Measurements from ENCODE around the gene PEMT.

Gene PEMT

DNA sequence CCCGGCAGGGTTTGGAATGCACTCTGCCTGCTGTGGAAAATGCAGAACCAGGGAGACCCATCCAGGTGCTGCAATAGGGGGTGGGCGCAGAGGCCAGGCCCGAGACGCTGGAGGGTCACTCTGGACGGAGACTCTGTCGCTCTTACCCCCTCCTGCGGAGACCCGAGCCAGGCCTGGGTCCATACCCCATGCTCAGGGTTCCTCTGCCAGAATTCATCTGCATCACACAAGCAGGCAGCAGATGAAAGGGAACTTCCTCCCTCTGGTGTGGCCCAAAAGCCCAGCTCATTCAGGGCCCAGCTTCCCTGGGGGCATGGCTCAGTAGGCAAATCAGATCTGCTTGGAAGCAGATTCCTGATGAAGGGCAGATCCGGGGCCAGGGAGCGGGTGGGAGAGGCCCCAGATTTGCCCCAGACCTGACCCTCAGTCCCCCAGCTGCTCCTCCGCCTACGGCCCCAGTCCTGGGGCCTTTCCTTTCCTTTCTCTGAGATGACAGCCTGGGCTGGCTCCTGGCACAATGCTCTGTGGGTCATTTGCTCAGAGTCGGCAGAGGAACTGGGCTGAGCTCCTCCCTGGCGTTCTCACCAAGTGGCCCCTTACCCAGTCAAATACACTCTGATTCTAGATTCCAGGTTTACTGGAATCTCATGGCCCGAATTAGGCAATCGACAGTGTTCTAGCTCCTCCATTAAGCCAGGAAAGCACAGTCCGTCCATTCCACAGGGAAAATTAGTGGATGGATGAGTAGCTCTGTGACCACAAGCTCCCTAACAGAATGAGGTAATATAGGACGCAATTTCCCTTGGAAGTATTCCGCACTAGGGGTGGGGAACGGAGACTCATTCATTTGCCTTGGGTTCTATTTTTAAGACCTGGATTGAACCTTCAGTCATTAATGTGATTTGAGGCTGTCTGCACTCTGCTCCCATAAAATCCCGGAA lies 76.2 kb downstream of the PEMT start:
- peak; percentile 41 for DNase-seq (ENCODE audit: low read depth)

DNA sequence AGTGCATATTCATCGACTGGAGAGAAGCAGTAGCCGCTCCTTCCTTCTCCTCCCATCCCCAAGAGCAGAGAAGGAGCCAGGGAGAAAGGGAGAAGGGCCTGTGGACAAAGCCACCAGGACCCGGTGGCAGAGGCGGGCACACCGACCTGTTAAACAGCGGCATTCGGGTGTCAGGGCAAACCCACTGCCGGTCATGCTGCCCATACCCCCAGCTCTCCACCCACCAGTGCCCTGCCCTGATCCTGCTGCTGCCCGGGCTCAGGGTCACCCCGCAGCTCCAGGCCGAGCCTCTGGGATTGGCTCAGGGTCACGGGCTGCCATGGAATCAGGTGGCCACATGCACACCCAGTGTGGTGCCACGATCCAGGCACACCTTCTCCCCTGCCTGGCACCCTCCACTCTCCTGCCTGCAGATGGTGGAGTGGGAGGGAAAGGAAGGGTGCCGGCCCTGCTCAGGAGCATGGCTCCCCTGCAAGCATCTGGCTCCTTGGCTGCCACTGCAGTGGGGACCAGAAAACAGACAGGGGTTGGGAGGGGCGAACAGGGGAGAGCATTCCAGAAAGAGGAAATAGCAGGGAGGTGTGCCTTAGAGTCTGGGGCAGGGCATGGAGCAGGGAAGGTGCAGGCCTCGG lies 77.0 kb downstream of the PEMT start:
- DNase-seq (ENCODE audit: low read depth): no peak

DNA sequence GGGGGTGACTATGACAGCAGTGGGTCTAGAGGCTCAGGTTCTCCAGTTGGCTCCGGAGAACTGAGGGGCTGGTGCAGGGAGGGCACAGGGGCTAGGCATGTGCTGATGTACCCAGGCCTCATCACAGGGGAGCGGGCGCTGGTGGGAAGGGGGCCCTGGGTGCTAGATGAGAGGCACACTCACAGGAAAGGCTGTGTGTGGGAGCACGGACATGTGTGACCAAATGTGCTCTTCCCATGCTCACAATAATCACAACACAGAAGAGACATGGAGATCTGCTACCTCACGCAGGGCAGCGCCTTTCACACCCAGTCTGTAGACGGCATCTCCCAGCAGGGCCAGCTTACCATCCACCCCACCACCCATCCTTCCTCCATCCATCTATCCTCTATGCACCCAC lies 77.9 kb downstream of the PEMT start:
- no peak for DNase-seq (ENCODE audit: low read depth)

DNA sequence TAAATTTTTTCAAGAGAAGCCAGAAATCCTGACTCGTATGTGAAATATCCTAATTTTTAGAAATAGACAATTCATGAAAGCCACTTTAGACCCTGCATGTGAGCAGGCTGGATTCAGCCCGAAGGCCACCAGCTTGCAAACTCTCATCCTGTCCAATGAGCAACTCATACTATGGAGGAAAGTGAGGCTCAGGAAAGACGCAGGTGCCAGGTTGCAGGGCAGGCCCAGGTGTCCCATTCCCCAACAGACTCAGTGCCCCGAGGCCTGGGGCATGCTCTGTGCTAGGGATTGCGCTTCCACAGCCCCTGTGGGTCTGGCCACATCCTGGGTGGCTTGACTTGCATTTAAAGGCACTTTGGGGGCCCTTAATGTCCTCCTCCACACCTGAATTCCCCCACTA lies 78.6 kb downstream of the PEMT start:
- no peak for DNase-seq (ENCODE audit: low read depth)

DNA sequence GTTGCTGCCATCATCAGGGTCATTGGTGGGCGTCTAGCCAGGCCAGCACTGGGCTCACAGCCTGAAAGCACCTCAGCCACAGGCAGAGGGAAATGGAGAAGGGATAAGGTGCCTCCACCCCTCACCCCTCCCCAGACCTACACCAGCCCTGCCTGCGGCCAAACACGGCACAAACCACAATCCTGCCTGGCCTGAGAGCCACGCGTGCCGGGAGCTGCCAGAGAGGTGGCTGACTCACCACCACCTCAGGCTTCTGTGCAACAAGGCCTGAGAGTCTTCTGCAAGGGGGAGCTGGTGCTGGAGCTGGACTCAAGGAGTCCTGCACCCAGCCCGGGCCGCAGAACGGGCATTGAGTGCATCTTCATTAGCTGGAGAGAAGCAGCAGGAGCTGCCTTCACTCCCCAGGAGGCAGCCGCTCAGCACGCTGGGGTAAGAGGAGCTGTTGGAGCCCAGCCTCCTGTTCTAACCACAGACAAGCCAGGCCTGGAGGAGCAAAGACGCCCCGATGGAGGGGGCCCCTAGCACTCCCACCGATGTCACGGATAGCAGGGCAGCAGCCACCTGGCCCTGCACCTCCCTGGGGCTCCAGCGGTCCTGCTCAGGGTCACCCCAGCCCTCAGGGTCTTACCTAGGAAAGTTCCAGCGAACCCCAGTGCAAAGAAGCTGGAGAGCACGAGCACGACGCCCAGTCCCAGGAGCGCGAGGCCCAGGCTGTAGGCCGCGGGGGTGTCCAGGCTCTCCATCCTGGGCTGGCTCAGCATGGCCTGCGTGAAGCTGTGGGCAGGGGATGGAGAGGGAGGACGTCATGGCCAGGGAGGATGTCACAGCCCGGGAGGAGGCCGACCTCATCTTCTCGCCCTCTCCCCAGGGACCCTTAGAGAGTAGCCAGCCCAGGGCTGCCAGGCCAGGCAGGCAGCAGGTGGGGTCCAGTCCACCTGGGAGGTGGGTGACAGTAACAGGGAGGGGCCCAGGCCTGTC lies 79.3 kb downstream of the PEMT start:
- peak; percentile 91 for DNase-seq (ENCODE audit: low read depth)

DNA sequence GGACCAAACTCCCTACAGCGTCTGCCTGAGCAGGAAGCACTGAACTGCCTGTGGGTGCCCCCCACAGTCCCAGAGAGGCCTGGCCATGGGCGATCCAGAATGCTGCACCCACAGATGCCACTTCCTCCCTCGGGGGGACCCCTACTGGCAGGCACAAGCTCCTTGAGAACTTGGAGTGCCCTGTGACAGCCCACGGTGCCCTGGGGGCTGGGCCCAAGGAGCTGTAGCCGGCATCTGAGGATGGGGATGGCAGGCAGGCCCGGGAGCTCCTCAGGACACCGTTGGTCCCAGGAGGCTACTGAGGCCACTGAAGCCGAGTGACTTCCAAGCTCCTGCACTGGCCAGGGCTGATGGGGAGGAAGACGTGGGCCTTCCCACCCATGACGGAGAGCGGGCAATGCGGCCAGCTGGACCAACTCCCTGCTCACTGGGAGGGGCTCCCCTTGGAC lies 80.2 kb downstream of the PEMT start:
- DNase-seq (ENCODE audit: low read depth): no peak

DNA sequence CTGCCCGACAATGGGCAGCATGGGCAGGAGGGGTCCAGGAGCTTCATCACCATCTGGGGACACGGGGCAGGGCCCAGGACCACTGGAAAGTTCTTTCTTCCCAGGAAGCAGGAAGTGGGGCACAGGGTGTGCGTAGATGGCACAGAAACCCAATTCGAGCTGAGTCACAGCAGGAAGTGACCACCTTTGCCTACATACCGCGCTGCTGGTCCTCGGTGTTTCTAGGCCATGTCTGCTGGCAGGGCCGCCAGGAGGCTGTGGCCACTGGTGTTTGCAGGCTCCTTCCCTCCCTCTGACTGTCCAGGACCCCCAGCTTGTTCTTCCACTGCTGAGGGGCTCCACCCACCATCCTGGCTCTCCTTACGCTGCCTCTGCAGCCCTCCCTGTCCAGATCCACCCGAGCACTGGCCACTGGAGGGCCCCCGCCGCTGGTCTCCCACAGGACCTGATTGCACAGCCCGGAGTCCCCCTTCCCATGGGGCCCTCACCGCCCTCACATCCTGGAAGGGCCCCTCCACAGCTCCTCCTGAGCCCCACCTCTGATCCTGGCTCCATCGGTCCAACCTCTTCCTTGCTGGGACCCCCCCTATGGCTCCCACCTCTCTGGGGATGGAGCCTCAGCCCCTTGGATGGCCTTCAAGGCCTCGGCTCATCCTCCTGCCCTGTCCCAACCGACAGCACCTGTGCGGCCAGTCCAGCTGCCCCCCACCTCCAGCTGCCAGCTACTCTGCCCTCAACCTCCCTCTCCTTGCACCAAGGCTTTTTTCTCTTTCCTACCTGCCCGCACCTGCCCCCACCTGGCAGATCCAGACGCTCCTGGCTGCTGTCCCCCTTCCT lies 80.8 kb downstream of the PEMT start:
- DNase-seq (ENCODE audit: low read depth): no peak

DNA sequence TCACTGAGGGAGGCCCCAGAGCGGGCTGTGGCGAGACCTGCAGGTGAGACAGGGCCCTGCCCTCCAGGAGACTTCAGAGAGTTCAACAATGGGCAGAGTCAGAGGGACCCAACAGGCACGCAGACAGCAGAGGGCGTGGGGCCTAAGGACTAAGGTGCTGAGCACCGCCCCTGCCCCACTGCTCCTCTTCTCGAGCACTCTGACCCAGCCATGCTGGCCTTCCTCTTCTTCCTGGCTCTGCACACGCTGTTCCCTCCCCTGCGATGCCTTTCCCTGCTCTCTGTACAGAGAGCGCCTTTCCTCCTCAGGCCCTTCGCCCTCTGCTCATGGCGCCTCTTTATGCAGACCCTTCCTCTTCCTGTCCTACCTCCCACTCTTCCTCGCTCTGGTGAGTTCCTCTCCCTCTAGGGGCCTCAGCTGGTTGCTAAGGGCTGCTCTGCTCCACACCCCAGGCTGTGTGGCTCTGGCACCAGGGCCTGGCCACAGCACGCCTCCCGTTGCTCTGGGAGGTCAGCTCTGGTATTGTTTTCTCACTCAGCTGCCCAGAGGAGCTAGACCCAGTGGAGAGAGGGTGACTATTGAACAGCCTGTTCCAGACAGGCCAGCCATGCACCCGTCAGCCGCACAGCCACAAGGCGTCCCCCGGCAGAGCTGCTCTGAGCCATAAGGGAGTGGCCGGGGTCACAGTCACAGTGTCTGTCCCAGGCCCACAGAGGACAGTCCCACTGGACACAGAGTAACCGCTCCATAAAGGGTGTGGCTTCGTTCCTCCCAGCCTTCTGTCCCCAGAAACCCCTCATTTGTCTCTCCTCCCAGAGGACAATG lies 81.7 kb downstream of the PEMT start:
- DNase-seq (ENCODE audit: low read depth): no peak

DNA sequence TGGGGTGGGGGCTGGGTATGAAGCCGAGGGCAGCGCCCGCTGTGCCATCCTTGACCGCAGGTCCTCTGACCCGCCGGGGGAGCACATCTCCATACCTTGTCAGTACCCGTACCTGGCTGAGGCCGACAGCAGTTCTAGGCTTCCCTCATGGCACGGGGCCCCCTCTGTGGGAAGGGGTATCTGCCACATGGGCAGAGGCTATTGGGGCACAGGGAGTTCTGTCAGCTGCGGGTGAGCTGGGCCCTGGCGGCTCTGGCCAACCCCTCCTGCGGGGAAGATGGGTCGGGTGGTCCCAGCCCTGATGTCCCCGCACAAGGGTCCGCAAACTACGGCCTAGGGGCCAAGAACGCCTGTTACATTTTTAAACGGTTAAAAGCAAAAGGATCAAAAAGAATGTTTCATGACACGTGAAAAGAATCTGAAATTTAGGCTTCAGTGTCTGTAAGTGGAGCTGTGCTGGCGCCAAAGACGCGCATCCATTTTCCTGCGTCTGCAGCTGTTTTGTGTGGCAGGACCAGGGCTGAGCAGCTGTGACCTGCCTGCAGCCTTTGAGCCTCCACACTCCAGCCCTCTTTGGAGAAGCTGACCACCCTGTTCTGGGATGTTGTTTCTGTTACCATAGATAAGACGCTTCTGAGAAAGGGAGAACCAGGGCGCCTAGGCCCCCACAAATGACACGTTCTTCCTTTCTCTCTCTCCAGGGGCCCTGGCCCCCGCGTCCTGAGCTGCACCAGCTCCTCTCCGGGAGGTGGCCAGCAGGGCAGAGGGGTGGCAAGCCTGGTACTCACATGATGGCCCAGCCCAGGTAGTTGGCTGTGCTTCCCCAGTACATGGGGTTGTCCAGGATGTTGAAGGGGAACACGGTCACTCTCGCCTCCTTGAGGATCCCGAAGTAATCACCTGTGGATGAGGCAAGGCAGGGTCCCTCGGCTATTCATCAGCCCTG lies 82.6 kb downstream of the PEMT start:
- DNase-seq (ENCODE audit: low read depth): no peak

DNA sequence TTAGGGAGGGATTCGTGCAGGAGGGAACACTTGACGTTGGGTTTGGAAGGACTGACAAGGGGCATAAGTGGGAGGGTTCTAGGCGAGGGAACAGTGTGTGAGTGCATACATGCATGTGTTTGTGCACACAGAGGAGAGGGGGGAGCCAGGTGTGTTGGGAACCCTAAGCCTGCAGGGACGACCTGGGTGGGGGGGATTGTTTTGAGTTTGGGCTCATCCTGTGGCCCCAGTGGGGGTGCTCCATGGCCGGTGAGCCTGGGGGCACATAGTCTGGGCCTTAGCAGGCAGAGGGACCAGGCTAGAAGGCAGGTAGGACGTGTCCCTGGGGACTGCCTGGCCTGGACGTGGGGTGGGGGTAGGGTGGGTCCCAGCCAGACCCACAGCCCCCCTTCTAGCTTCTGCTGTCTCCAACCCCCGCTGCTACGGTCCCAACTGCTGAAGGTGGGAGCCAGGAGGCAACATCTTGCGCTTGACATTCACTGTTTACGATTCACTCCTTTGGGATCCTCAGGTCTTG lies 83.4 kb downstream of the PEMT start:
- DNase-seq (ENCODE audit: low read depth): no peak

DNA sequence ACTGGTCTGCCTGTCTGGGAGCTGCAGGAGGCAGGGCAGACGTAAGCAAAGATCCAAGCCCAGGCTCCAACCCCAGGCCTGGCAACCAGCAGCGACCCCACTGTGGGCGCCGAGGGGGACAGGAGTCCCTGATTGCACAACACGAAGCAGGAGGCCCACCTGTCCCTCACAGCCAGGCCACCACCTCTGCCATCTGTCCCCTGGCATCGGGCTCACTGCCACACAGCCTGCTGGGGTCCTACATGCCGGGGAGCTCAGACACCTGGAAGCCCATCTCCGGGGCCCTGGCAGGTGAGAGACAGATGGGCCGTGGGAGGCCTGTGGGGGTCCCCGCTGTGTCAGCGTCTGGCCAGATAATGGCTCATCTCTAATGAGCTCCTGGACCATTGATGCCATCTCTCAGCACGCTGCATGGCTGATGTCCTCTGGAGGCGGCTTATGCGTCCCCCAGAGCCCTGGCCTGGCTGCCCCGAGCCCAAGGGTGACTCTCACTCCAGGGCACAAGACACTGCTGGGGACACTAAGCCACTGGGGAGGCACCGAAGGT lies 84.0 kb downstream of the PEMT start:
- no peak for DNase-seq (ENCODE audit: low read depth)

DNA sequence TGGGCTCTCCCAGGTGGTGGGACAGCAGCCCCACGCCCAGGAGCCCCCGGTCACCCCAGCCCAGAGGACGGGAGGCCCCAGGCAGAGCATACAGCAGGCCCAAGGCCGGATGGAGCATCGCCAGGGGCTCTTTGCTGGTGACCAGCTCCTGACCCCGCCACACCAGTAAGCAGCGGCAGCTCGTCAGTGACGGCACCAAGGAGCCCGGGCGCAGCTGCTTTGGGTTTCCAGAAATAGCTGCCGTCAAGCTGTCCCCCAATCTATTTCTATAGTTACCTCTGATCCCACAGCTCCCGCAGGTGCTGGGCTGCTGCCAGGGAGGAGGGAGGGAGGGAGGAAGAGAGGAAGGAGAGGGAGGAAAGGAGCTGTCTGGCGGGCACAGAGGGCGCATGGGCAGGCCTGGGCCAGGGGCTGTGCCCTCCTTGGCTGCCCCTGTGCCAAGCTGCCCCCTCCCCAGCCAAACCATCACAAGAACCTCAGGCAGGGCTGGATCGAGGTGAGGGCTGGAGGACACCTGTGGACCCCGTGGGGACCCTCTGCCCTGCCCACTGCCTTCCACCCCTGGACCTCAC lies 84.5 kb downstream of the PEMT start:
- DNase-seq (ENCODE audit: low read depth): no peak

DNA sequence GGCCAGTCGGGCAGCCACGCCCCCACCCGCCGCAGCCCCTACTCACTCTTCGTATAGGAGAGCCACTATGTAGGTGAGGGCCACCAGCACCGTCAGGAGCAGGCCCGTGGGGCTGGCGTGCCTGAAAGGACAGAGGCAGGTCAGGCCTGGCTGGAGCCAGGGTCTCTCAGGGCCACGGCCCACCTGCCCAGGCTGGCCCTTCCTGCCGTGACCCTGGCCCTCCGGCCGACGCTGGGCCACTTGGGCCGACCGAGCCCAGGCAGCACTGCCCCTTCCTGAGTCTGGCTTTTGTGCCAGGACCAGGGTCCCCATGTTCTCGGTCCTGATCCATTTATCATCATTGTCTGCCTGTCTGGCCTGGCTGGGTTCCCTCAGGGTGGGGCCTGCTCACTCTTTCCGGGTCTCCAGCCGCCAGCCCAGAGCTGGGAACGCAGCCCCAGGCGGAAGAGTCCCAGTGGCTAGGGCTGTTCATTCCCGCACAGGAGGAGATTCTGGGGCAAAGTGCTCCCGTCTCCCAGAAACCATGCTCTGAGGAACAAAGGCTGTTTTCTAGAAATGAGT lies 85.2 kb downstream of the PEMT start:
- DNase-seq (ENCODE audit: low read depth): no peak

DNA sequence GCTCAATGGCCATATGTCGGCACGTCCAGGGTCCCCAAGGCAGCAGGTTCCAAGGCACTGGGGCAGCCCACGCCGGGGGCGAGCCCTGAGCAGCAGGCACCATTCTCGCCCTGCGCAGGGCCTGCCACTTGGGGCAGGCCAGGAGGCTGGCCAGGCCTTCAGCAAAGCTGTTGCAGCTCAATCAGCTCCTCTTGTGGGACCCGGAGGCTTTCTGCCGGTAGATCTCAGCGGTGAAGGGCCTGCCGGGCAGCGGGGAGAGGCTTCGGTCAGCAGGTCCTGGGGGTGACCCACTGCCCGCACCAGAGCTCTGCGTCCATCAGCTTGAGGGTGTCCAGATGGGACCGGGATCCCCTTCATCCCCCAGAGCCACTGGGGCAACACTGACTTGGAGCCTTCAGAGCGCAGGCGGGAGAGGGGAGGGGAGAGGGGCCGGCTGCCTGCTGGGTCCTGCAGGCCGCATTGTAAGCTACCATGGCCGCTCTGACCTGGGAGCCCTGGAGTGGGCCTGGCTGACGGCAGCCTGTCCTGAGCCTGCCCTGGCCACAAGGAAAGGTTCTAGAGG lies 85.8 kb downstream of the PEMT start:
- no peak for DNase-seq (ENCODE audit: low read depth)

DNA sequence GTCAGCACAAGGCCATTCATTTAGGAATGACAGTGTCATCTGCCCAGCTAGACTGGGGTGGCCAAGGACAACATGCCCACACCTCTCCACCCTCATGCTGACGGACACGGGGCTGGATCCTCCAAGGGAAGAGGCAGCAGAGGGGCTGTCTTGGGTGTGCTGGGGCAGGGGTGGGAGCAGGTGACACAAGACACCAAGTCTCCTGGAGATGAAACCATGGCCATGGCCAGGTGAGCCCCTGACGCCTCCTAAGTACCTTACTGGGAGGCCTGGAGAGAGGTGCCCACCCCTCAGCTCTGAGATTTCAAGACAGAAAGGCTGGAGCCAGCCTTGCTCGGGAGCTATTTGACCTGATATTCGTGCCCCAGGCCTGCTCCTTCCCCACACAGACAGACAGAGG lies 86.4 kb downstream of the PEMT start:
- DNase-seq (ENCODE audit: low read depth): no peak

DNA sequence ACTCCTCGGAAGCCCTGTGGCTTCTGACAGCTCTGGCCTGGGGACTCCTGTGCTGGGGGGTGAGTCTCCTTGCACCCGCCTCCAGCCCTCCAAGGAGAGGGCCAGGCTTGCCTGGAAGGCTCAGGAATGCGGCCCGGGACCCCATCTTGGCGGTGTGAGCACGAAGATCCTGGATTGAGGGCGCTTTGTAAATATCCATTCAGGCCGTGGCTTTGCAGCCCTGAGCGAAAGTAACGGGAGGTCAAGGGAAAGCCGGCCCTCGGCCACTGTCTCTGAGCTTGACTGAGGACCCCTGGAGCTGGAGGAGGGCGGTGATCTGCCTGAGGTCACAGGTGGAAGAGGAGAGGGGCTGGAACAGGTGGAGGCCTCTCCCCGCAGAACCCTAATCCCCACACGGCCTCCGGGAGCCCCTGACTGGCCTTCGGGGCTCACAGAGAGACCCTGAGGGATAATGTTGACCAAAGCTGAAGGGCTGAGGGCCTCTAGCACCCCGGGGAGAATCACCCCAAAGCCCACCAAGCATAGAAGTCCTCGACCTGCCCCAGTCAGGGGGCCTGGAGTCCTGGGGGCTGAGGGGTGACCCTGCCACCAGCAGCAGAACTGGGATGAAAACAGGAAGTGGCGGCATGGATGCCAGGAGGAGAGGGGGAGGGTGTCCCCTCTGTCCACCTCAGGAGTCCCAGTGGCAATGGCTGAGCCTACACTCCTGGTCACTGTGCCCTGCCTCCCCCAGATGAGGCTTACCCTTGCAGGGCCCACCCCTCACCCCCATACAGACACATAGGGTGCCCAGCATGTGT lies 87.0 kb downstream of the PEMT start:
- DNase-seq (ENCODE audit: low read depth): no peak

DNA sequence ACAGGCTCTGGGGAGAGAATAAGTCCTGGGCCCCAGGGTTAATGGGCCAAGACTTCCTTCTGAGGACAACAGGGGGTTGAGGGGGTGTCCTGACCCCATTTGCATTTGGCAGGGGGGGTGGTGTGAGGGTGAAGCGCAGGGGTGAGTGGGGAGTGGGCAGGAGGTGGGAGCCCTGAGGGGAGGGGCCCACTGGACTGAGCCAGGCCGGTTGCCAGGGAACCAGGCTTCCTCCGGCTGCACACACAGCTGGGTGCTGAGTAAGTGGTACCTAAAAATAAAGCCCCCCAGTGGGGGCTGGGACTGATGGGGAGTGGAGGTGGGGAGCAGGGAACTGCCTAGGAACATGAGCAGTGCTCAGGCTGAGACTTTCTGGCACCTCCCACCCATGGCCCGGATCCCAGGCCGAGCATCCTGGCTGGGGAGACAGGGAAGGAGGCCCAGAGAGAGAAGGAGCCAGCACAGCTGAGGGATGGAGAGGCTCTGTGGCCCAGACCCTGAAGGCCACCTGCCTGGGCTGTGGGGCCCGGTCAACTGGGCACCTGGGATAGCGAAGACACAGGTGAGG lies 87.9 kb downstream of the PEMT start:
- DNase-seq (ENCODE audit: low read depth): no peak
